ENCODE measurements around the gene ELFN2.
"Not testable (repeated sequence)": the region's sequence is repeated elsewhere in the genome, so short reads cannot be mapped to it uniquely, and the experiment has no call there.

Gene ELFN2

DNA sequence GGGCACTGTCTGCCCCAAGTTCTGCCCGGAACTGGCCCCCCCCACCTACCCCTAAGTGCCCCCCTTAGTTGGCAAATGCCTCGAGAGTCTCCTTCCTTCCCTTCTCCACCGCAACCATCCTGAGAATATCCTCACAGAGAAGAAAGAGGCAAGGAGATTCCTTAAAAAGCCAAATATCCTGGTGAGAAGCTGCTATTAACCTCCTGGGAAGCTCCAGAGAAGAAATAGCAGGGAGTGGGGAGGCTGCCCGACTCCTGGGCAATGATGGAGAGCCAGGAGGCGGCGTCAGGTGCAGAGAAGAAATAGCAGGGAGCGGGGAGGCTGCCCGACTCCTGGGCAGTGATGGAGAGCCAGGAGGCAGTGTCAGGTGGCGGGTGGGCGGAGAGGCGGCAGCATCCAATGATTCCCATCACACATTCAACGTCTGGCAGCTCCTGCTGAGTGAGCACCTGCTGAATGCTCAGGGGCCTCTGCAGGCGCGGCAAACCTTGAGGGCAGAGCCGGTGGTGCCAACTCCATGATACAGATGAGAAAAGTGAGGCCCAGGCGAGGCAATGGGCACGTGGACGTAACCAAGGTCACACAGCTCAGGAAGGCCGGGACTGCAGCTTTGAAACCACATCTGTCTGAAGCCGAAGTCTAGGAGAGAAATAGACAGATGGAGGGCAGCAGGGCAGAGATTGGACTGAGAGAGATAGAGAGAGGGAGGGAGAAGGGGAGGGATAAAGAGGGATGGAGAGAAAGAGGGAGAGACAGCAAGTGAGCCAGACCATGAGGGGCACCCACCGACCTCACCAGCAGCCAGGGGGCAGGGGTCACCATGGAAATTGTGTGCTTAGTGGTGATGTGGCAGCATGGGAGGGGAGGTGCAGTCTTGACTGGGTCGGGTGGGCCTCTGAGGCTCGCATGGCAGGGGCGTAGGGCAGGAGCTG is 86.7 kb downstream of the ELFN2 start:
- DNase-seq (ENCODE audit: insufficient read length, low spot score) (no peak), FAIRE-seq (no peak)

GRCh38 chr22:37338539-37339246 is 88.6 kb downstream of the ELFN2 start:
- DNase-seq (ENCODE audit: insufficient read length, low spot score) (no peak), FAIRE-seq (no peak)

- FAIRE-seq = no peak
- DNase-seq (ENCODE audit: insufficient read length, low spot score) = no peak
These were observed 89.9 kb downstream of the ELFN2 start for GRCh38 chr22:37337204-37337943.

DNA sequence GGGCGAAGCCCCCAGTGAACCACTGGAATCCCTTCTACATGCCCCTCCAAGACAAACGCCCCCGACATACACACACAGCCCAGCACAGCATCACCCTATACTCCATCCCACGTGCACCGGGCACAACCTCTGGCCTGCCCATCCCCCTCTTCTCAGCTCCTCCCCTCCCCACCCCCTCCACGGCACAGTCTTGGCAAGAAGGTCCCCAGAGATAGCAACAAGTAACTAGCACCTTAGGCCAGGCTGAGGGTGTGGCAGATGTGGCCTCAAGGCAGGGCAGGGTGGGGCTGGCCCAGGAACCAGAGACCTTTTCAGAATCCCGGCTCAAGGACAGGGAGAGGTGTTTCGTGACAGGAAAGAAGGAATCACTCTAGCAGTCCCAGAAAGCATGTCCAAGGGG is 90.7 kb downstream of the ELFN2 start:
- DNase-seq (ENCODE audit: insufficient read length, low spot score) (no peak), FAIRE-seq (no peak)

GRCh38 chr22:37335806-37336199 is 91.5 kb downstream of the ELFN2 start:
- FAIRE-seq (no peak), DNase-seq (ENCODE audit: insufficient read length, low spot score) (no peak)

GRCh38 chr22:37334859-37335805 is 92.1 kb downstream of the ELFN2 start:
- no peak for FAIRE-seq
- no peak for DNase-seq (ENCODE audit: insufficient read length, low spot score)

- no peak for FAIRE-seq
- DNase-seq (ENCODE audit: insufficient read length, low spot score) = no peak
These were observed 92.8 kb downstream of the ELFN2 start for GRCh38 chr22:37334461-37334858.

DNA sequence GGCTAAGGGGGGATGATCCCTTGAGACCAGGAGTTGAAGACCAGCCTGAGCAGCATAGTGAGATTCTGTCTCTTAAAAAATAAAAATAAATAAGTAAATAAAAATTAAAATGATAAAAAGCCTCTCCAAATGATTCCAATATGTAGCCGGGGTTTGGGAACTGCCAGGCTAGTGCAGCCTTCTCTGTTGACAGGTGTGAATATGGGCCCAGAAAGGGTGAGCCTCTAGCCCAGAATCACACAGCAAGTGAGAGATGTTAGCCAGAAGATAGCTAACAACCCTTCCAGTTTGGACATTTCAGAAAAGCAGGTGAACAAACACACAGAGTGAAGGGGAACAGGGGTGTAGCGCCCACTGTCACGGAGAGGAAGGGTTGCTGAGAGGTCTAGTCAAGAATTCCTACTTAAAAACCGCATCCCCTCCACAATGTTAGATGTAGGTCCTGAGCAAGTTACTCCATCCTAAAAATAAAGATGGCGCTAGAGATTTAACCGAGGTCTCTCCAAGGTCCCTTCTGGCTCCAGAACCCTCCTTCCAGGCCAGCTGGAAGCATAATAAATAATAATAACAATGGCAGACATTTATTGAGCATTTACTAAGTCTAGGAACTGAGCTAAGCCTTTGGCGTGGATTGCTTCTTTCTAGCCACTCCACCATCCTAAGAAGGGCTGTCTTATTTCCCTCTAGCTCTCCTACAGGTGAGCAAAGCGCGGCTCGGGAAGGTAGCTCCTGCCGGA is 93.4 kb downstream of the ELFN2 start:
- no peak for FAIRE-seq
- DNase-seq (ENCODE audit: insufficient read length, low spot score) = no peak

- DNase-seq (ENCODE audit: insufficient read length, low spot score) = no peak
- FAIRE-seq = no peak
These were observed 95.3 kb downstream of the ELFN2 start for GRCh38 chr22:37331856-37332536.

DNA sequence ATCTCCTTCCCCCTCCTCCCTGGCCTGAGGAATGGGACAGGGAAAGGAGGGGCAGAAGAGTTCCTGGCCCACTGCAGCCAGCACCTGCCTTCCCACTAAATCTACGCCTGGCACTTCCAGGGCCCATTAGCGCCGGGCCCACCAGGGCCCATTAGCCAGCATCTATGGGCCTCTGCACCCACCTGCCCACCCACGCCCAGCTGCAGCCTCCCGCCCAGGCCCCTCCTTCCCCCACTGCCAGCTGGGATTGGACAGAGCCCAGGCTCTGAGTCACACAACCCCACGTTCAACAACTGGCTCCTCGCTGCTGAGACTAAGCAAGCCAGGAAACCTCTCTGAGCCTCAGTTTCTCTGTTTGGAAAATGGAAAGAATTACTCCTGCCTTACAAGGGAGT is 96.2 kb downstream of the ELFN2 start:
- FAIRE-seq = no peak
- no peak for DNase-seq (ENCODE audit: insufficient read length, low spot score)

- DNase-seq (ENCODE audit: insufficient read length, low spot score) (no peak), FAIRE-seq (no peak)
These were observed 96.9 kb downstream of the ELFN2 start for GRCh38 chr22:37330200-37331033.

DNA sequence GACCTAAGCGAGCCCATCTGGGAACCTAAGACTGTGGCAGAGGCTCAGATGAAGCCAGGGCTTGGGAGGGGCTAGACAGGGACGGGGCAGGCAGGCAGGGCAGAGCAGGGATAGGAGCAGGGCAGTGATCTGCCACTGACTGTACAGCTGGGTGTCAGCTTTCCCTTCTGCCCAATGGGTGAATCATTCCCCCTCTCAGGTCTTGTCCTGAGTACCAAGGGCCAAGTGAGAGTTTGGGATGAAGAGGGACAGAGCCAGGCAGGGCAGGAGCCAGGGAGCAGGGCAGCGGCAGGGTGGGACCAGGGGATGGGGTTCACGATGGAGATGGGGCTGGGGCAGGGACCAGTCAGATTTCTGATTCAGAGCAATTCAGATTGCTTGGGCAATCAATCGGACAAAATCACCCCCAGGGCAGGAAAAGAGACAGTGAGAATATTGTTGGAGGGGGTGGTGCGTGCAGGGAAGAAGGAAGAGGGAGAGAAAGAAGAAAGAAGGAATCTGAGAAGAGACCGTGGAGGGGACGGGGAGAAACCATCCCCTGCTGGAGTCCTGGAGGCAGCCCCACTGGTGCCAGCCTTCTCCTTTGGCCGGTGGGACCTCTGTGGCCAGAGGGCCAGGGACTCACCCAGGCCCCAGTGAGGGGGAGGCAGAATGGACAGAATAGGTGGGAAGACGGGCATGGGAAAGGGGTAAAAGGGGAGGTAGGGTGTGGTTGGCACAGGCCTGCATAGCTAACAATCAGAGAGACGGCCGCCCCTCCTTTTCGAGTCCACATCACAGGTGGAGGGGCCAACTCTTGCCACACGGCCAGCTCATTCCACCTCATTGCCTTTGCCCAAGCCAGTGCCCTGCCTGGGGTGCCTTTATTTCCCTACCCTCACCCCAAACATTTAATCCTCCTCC is 97.8 kb downstream of the ELFN2 start:
- FAIRE-seq (no peak), DNase-seq (ENCODE audit: insufficient read length, low spot score) (no peak)

DNA sequence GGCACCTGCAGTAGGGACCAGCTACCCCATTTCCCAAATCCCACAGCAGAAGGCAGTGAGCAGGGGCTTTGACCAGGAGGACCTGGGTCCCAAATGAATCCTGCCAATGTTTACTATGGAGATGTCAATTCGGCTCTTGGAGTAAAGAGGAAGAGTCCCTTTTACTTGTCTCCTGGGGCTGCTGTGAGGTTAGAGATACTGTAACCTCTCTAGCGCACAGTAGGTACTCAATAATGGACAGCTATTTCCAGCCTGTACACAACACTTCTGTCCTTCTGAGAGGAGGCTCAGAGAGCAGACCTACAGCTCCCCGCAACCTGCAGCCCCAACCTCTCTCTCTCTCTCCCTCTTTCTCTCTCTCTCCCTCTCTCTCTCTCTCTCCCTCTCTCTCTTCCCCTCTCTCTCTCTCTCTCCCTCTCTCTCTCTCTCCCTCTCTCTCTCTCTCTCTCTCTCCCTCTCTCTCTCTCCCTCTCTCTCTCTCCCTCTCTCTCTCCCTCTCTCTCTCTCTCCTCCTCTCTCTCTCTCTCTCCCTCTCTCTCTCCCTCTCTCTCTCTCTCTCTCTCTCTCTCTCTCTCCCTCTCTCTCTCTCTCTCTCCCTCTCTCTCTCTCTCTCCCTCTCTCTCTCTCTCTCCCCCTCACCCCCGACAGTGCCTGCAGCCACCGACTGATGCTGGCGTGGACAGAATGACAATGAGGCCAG is 98.6 kb downstream of the ELFN2 start:
- DNase-seq (ENCODE audit: insufficient read length, low spot score); FAIRE-seq: not testable (repeated sequence)

DNA sequence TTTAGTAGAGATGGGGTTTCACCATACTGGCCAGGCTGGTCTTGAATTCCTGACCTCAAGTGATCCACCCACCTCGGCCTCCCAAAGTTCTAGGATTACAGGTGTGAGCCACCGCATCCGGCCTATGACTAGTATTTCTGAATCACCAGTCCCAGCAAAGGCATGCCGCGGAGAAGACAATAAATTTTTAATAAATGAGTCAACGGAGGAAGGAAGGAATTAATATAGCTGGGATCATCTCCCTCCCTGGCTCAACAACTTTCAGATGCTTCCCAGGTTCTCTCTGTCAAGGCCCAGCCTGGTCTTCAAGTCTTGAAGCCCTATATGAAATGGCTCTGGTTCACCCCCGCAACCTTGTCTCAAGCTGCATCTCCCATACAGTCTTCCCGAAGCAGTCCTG is 99.3 kb downstream of the ELFN2 start:
- DNase-seq (ENCODE audit: insufficient read length, low spot score) = peak; percentile 69
- FAIRE-seq = no peak

DNA sequence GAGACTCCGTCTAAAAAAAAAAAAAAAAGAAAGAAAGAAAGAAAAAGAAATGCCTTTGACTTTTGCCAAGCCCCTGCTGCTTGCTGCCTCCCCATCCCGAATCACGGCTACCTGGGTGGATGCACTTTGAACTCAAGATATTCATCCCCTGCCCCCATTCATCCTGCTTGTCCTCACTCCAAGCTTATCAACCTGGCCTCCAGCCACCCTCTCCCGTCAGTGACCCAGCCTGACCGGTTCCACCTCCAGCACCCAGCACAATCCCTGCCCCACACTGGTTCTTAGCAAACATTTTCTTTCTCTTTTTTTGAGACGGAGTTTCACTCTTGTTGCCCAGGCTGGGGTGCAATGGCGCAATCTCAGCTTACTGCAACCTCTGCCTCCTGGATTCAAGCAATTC is 100.6 kb downstream of the ELFN2 start:
- DNase-seq (ENCODE audit: insufficient read length, low spot score) (no peak), FAIRE-seq (no peak)

DNA sequence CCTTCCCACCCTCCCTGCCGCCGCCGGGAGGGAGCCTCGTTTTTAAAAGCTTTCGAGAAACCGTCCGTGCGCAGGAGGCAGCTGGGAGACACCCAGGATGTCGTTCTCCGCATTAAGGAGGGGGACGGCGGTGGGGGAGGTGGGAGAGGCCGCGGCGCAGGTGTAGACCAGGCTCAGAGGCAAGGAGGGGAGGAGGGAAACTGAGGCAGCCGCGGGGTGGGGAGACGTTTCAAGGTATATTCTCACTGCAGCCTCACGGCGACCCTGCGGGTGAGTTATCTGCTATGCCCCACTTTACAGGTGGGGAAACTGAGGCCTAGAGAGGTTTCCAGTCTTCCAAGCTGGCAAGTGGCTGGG is 102.3 kb downstream of the ELFN2 start:
- no peak for FAIRE-seq
- no peak for DNase-seq (ENCODE audit: insufficient read length, low spot score)

Data from HTR-8/SVneo (cell line).